Activated naive CD8-positive, alpha-beta T cell treated with anti-CD3 and anti-CD28 coated beads, Interleukin-2, amount 50 U/mL, for 16 hours (primary cell): ENCODE measurements around the gene MBD3L2B.

Experiments used
- DNase-seq: peaks from one replicate; pipeline ENCODE4 v3.0.0-alpha.2; 2020; ENCODE audit warnings: low read depth, low spot score

MBD3L2B gene

GRCh38 chr19:7013678-7014077 is 7.6 kb downstream of the MBD3L2B start:
- no peak for DNase-seq

- DNase-seq = no peak
These were observed 10.3 kb downstream of the MBD3L2B start for GRCh38 chr19:7010722-7011593.

DNA sequence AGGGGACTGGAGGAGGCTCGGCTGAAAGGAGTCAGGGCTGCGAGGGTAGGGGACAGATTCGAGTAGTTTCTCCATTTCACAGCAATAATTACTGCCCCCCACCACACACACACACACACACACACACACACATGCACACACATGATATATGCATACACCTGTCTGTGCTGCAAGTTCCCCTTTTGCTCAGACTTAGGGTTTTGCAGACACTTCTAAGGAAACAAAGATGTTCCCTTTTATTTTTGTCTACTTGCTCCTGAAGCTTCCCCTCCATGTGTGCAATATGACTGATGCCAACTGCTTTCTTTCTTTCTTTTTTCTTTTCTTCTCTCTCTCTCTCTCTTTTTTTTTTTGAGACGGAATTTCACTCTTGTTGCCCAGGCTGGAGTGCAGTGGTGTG is 13.4 kb downstream of the MBD3L2B start:
- no peak for DNase-seq

DNA sequence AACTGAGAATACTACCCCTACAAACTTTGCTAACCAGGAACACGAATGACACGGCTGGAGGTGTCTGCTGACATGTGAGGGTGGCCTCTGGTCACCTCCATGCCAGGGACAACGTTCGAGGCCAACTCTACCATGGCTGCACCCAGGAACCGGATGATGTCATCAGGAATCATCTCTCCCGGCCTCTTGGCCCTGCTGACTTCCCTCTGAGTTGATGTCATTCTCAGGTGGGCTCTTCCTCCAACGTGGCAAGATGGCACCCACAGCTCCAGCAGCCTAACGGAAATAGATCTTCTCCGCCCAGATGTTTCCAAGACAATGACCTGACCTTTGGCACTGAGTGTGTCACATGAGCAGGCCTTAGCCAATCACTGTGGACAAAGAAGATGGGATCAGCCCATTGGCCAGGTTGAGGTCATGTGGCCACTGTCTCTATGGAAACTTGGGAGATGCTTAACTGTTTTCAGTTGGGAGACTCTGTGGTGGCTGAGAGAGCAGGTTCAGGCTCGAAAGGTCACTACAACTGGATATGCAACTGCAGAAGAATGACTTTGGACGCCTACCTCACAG is 15.0 kb downstream of the MBD3L2B start:
- DNase-seq = no peak

GRCh38 chr19:7004313-7004931 is 16.8 kb downstream of the MBD3L2B start:
- no peak for DNase-seq

- no peak for DNase-seq
These were observed 20.4 kb downstream of the MBD3L2B start for GRCh38 chr19:7000816-7001215.

DNA sequence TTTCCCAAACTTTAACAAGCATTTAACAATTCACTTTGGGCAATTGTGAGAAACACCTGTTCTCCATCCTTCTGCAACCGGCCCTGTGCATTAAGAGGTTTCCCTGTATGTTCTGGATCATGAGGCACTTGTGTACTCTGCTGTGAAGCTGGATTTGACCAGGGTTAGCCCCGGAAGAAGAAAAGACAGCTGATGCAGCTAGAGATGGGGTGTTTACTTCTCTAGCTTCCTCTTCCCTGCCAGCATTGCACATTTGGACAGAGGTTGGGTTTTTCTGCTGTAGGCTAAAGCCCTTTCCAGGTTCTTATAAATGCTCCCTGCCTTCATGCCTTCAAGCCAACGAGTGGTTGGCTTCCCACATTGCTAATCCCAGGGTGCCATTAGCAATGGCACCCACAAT is 20.9 kb downstream of the MBD3L2B start:
- DNase-seq = no peak

- no peak for DNase-seq
These were observed 21.3 kb downstream of the MBD3L2B start for GRCh38 chr19:6999933-7000332.

DNA sequence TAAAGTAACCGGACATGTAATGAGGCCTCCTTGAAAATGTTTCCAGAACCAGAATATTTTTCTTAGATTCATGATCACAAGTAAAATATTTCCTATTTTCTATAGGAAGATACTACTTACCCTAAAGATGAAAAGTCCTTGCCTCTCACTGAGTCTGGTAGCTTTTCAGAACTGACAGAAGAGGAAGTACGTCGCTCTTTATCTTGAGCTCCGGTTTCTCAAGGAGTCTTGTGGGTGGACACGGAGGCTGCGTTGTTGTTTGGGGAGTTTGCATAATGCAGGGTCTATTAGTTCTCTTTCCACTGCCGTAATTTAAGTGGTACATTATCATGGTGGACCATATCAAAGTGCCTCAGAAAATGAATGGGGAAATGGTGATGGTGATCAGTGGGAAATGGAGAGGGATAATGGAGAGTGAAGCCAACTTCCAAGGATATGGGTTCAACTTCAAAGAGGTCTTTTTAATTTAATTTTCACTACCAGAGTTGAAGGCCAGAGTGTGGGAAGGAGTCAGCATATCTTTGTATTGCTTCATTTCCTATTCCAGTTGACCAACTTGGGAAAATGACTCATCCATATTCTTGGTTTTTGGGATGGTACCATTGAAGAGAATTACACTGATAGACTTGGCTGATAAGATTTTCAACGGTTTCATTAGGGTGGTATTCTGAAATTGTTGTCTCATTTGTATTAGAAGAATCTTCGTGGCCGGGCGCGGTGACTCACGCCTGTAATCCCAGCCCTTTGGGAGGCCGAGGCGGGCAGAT is 23.4 kb downstream of the MBD3L2B start:
- DNase-seq = no peak

- DNase-seq = no peak
These were observed 24.4 kb downstream of the MBD3L2B start for GRCh38 chr19:6996810-6997209.

GRCh38 chr19:6995054-6995453 is 26.2 kb downstream of the MBD3L2B start:
- no peak for DNase-seq

- no peak for DNase-seq
These were observed 33.0 kb downstream of the MBD3L2B start for GRCh38 chr19:6988257-6988656.

DNA sequence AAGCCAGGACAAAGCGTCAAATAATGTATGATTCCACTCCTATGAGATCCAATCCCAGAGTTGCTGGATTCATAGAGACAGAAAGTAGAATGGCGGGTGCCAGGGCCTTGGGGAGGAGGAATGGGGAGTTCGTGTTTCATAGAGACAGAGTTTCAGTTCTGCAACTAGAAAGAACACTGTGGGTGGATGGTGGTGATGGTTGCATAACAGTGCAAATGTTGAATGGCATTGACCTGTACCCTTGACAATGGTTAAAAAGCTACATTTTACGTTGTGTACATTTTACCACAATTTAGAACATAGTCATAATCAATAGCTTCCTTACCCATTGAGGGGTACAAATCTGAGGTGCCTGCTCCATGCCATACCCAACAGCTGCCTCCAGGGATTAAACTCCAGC is 33.4 kb downstream of the MBD3L2B start:
- DNase-seq = no peak

DNA sequence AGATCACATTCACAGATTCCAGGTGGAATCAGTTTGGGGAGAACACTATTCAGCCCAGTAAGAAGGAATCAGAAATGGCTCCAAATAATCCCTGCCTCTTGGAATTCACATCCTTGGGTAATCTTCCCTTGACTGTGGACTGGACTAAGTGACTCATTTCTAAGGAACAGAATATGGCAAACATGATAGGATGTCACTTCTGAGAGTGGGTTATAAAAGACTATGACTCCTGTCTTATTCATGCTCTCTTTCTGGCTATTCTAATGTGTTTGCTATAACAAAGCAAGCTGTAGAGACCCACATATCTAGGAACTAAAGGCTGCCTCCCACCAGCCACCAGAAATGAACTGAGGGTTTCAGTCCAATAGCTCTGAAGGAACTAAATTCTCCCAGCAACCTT is 37.8 kb downstream of the MBD3L2B start:
- no peak for DNase-seq

DNA sequence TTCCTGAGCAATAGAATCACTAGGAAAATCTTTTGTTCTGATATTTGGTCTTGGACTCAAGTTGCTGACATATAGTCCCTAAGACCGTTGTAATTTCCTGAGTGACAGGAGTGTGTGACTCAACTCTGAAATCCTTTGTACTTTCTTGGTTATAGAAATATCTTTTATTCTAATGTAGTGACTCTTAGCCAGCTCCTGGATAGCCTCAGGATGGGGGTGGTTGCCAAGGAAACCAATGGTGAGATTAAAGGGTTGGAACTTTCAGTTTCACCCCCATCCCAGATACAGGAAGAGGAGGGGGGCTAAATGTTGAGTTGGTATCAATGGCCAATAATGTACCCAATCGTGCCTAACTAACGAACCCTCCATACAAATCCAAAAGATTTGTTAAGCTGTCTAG is 41.8 kb downstream of the MBD3L2B start:
- no peak for DNase-seq

- no peak for DNase-seq
These were observed 45.0 kb downstream of the MBD3L2B start for GRCh38 chr19:6976197-6976596.

- DNase-seq = no peak
These were observed 49.9 kb downstream of the MBD3L2B start for GRCh38 chr19:6971366-6971765.

DNA sequence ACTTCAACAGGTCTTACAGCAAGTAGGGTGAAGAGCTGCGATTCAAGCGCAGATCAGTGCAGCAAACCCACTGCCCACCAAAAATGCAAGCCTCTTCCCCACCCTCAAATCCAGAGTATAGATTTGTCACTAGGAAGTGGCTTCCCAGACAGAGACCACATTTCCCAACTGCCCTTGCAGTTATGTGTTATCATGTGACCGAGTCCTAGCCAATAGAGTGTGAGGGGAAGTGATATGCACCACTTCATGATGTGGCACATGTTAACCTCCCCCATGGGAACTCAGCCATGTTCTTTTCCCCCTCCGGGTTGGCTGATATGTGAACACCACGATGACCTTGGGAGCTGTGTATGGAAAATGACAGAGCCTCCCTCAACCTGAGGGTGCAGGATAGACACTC is 50.8 kb downstream of the MBD3L2B start:
- DNase-seq = no peak

DNA sequence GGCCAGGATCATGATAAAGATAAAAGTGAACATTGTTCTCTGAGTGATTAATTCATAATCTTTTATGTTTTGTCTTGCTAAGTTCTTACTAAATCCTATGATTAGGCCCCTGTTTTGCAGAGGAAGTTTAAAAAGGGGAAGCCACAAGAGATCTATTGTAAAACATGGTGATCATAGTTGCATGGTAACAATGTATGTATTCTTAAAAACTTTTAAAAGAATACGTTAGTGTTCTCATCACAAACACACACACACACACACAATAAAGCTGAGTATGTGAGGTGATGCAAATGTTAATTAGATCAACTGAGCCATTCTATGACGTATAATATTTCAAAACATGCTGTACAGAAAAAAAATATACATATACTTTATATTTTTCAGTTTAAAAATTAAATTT is 51.2 kb downstream of the MBD3L2B start:
- no peak for DNase-seq

DNA sequence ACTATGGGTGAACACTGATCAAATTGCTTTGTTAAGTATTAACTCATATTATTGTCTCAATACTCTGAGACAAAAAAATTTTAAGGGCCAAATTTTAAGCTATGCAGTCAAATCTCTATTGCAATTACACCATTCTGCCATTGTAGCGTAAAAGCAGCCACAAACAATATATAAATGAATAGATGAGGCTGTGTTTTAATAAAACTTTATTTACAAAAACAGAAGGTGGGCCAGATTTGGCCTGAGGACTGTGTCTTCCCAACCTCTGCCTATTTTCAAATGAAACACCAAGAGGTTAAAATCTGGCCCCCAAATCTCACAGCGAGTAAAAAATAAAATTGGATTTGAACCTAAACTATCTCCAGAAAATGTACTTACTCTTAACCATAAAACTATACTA is 51.7 kb downstream of the MBD3L2B start:
- no peak for DNase-seq
